Astrocyte (in vitro differentiated cells and primary cell): ENCODE measurements around the gene IL21R.
"Not testable (repeated sequence)": the region's sequence is repeated elsewhere in the genome, so short reads cannot be mapped to it uniquely, and the experiment has no call there.

Experiments used
- EZH2 ChIP-seq: IDR thresholded peaks from 2 replicates; pipeline ENCODE4 v1.6.1; 2012; ENCODE audit warnings: mild to moderate bottlenecking, low read length, inconsistent platforms; ENCODE audit not compliant: insufficient read depth
- TF ChIP-seq, protein P1 (sequence below): IDR thresholded peaks from 2 replicates; pipeline ENCODE4 v1.5.1; 2011; ENCODE audit warnings: low read depth, mild to moderate bottlenecking, inconsistent platforms, low read length, moderate library complexity; ENCODE audit not compliant: insufficient read depth

DNA sequence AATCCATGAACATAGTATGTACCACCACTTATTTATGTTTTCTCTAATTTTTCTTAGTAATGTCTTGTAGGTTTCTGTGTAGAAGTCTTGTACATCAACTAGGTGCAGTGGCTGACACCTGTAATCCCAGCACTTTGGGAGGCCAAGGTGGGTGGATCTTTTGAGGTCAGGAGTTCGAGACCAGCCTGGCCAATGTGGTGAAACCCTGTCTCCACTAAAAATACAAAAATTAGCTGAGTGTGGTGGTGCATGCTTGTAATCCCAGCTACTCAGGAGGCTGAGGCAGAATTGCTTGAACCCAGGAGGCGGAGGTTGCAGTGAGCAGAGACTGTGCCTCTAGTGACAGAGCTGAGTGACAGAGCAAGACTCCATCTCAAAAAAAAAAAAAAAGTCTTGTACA, 8.0 kb downstream of the IL21R start:
- TF ChIP-seq, protein P1, sequence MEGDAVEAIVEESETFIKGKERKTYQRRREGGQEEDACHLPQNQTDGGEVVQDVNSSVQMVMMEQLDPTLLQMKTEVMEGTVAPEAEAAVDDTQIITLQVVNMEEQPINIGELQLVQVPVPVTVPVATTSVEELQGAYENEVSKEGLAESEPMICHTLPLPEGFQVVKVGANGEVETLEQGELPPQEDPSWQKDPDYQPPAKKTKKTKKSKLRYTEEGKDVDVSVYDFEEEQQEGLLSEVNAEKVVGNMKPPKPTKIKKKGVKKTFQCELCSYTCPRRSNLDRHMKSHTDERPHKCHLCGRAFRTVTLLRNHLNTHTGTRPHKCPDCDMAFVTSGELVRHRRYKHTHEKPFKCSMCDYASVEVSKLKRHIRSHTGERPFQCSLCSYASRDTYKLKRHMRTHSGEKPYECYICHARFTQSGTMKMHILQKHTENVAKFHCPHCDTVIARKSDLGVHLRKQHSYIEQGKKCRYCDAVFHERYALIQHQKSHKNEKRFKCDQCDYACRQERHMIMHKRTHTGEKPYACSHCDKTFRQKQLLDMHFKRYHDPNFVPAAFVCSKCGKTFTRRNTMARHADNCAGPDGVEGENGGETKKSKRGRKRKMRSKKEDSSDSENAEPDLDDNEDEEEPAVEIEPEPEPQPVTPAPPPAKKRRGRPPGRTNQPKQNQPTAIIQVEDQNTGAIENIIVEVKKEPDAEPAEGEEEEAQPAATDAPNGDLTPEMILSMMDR: not testable (repeated sequence)
- TF ChIP-seq EZH2: not testable (repeated sequence)
